ENCODE data around the gene RAX2.

RAX2 gene

DNA sequence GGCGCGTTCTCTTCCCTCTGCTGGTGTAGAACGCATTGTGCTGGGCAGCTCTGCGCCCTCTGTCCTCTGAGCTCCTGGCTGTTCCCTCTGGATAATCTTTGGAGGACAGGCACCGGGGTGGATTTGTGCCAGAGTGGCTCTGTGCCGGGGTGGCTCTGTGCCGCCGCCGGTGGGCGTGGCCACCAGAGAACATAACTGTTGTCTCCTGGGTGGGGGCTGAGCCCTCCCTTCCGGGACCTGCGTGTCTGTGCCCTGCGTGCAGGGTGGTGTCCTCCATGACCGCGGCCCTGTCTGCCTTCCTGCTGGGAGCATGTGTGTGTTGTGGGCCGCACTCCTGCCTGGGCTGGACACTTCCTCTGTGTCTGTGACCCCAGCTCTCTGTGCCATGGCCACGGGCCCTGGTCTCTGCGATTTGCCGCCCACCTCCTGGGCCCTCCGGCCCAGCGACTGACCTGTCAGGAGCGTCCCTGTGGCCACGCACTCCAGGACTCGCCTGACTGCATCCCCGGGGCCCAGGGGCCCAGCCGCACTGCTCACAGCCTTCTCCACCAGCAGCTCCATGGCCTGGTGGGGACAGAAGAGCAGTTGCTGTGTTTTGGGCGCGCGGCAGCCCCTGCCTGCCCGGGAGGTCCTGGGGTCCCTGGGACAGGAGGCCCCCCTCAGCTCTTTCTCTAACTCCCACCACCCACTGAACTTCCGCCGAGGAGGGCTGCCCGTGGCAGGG is 36.6 kb upstream of the RAX2 start:
- CTCF ChIA-PET: no interaction called here
- DNase-seq (ENCODE audit: extremely low spot score): no peak
- POLR2A ChIA-PET: no interaction called here
- TF ChIP-seq, protein P1, sequence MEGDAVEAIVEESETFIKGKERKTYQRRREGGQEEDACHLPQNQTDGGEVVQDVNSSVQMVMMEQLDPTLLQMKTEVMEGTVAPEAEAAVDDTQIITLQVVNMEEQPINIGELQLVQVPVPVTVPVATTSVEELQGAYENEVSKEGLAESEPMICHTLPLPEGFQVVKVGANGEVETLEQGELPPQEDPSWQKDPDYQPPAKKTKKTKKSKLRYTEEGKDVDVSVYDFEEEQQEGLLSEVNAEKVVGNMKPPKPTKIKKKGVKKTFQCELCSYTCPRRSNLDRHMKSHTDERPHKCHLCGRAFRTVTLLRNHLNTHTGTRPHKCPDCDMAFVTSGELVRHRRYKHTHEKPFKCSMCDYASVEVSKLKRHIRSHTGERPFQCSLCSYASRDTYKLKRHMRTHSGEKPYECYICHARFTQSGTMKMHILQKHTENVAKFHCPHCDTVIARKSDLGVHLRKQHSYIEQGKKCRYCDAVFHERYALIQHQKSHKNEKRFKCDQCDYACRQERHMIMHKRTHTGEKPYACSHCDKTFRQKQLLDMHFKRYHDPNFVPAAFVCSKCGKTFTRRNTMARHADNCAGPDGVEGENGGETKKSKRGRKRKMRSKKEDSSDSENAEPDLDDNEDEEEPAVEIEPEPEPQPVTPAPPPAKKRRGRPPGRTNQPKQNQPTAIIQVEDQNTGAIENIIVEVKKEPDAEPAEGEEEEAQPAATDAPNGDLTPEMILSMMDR (IDR thresholded peaks at IDR 0.05; ENCODE audit: control extremely low read depth, extremely low read depth, low read depth, missing control alignments): no peak

DNA sequence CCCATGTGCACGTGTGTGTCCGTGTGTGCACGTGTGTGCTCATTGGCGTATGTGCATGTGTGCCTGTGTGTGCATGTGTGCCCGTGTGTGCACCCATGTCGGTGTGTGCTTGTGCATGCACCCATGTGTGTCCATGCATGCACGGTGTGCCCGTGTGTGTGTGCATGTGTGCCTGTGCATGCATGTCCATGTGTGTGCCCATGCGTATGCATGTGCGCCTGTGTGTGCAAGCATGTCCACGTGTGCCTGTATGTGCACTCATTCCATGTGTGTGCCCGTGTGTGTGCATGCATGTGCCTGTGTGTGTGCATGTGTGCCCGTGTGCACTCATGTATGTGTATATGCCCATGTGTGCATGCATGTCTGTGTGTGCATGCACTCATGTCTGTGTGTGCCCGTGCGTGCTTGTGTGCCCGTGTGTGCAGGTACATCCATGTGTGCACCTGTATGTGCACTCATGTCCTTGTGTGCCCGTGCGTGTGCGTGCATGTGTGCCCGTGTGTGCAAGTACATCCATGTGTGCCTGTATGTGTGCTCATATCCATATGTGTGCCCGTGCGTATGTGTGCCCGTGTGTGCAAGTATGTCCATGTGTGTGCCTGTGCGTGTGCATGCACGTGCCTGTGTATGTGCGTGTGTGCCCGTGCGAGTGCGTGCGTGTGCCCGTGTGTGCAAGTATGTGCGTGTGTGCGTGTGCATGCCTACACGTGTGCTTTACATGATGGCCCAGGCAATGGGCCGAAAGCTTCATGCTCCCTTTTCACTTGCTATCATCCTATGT is 35.7 kb upstream of the RAX2 start:
- CTCF ChIA-PET: no interaction called here
- no peak for DNase-seq (ENCODE audit: extremely low spot score)
- POLR2A ChIA-PET: no interaction called here
- TF ChIP-seq, protein P1 (IDR thresholded peaks at IDR 0.05; ENCODE audit: control extremely low read depth, extremely low read depth, low read depth, missing control alignments): no peak

DNA sequence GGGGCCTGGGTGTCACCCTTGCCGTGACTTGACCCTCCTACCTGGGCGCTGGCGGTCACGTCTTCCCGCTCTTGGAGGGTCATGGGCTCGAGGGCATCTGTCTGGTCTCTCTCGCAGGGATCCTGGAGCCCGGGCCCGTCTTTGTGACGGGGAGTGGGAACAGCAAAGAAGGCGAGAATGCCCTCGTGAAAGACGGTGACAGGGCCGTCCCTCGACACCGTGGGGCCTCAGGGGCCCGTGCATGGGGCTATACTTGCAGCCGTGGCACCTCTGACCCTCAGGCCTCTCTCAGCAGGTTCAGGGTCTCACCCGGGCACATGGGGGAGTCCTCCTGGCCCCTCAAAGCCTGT is 35.1 kb upstream of the RAX2 start:
- ChIA-PET POLR2A (no interaction called here), CTCF (interaction anchor here (1.4 kb wide), 1 partner anchor 14 kb away, joined by 3 read pairs; no protein-coding TSS in a partner anchor)
- TF ChIP-seq, protein P1 (IDR thresholded peaks at IDR 0.05; ENCODE audit: control extremely low read depth, extremely low read depth, low read depth, missing control alignments): no peak
- DNase-seq (ENCODE audit: extremely low spot score): no peak

DNA sequence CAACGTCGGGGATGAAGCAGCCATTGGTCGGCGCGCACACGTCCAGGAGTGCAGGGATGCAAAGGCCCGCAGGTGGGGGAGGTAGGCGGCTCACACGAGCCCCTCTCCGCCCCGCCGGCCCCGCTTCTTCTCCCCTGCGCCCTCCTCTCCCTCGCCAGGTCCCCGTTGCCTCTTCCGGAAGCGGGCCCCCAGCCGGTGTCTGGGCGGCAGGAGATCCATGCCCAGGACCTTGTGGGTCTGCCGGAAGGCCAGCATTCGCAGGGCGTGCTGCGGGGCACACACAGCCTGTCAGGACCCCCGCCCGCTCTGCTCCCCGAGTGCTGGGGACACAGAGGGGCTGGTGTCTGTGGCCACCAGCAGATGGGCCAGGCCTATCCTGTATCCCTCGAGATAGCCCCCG is 33.8 kb upstream of the RAX2 start:
- CTCF ChIA-PET: interaction anchor here (1.4 kb wide), 1 partner anchor 16 kb away, joined by 3 read pairs; no protein-coding TSS in a partner anchor
- POLR2A ChIA-PET: interaction anchor here (0.7 kb wide), 1 partner anchor 19 kb away, joined by 3 read pairs; no protein-coding TSS in a partner anchor
- DNase-seq (ENCODE audit: extremely low spot score): no peak
- TF ChIP-seq, protein P1 (IDR thresholded peaks at IDR 0.05; ENCODE audit: control extremely low read depth, extremely low read depth, low read depth, missing control alignments): no peak

DNA sequence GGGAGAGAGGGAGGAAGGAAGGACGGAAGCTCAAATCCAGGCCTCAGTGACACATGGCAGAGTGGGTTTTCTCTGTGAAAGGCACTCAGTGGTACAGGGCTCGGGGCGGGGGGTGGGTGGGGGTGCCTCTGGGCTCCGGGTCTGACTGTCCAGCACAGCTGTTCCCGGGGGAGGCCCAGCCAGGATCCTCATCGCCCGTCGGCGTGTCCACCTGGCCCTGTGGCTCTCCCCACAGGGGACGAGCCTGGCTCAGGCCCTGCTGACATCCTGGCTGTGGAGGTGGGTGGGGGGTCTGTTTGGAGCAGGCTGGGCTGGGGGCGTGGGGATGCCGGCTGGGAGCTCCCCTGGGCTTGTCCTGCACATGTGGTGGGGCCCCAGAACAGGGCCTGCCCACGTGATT is 32.4 kb upstream of the RAX2 start:
- no peak for DNase-seq (ENCODE audit: extremely low spot score)
- POLR2A ChIA-PET: no interaction called here
- CTCF ChIA-PET: interaction anchor here (1.8 kb wide), 1 partner anchor 18 kb away, joined by 7 read pairs; no protein-coding TSS in a partner anchor
- TF ChIP-seq, protein P1 (IDR thresholded peaks at IDR 0.05; ENCODE audit: control extremely low read depth, extremely low read depth, low read depth, missing control alignments): no peak

DNA sequence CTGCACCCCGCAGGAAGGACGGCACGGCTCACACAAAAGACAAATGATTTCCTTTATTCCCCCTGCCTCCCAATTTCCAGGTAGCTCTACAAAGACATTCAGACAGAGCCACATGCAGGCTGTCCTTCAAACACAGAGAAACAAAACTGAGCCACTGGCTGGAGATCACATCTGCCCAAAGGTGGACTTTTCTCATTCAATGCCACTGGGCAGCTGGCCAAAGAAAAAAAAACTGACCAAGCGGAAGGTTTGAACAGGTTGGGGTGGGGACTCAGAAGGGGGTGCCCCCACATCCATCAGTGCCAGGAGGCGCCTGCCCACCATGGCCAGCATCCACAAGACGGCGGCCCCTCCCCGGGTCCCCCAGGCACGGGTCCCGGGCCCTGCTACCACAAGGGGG is 32.0 kb upstream of the RAX2 start:
- DNase-seq (ENCODE audit: extremely low spot score): no peak
- CTCF ChIA-PET: interaction anchor here (1.8 kb wide), 1 partner anchor 18 kb away, joined by 7 read pairs; no protein-coding TSS in a partner anchor
- POLR2A ChIA-PET: no interaction called here
- TF ChIP-seq, protein P1 (IDR thresholded peaks at IDR 0.05; ENCODE audit: control extremely low read depth, extremely low read depth, low read depth, missing control alignments): no peak
